Daoy (cell line): ENCODE results near the gene TBCD. TPM values are rescaled to one million over a fixed set of nuclear protein-coding genes. Genes with fewer than 3 reads are reported as not detected.

ENCODE experiments used
- DNase-seq: peaks from one replicate; pipeline ENCODE4 v3.0.0-alpha.2; 2015; ENCODE audit warnings: low read depth
- total RNA-seq: library from RNA; depleted of rRNA; stranded (reverse); fragments of >200 nt; shearing (Covaris generic); gene quantifications from 2 replicates; pipeline ENCODE4 v1.2.3, GENCODE V29; 2014

Gene TBCD
- total RNA-seq, 1 experiment from 2014 or later: 23.0 TPM

GRCh38 chr17:82871056-82871775, 119.4 kb downstream of the TBCD start:
- DNase-seq: no peak

GRCh38 chr17:82871776-82872561, 120.1 kb downstream of the TBCD start:
- DNase-seq: no peak

DNA sequence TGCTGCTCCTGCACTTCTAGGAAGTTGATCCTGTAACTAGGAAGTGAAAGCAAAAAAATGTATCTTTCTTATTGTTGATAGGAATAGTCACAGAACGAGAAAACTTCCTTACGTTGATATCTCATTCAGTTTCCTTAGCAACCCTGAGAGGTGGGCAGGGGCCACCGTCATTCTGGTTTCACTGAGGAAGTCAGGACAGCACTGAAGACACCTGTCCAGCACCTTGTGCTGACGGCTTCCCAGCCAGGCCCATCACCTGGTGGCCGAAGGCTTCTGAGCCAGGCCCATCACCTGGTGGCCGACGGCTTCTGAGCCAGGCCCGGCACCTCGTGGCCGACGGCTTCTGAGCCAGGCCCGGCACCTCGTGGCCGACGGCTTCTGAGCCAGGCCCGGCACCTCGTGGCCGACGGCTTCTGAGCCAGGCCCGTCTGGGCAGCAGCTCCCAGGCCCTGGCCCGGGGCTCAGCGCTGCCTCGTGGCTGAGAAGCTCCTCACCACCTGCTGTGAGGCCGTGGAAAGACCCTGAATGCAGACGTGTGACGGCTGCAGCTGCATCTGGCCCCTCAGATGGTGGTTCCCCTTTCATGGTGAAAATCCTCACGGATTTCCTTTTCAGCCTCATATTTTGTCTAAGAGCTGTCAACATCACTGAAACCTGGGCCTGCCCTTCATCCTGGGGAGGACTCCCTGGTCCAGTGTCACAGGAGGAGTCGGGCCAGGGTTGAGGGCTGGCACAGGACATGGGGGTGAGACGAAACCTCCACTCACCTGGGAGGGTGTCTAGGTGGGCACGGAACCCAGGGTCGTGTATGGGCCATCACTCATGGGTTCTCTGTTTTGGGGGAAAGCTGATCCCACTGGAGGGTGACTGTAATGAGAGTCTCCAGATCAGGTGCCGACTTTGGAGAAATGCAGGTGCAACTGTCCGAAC, 121.0 kb downstream of the TBCD start:
- DNase-seq: no peak

DNA sequence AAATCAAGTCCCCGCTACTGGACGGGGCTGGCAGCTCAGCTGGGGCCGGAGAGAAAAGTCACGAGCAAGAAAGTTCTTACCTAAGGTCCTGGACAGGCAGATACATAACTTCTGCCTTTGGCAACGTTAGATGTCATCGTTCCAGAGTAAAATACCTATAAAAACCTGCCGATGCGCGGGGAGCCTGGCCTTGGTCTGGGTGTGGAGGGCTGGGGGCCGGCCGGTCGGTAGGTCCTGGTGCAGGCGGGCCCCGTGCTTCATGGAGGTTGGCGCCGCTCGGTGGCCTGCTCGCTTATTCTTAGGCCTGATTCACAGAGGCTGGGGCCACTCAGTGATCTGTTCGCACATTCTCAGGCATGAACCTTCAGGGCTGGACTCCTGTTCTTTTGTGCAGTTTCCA, 121.7 kb downstream of the TBCD start:
- DNase-seq: no peak

DNA sequence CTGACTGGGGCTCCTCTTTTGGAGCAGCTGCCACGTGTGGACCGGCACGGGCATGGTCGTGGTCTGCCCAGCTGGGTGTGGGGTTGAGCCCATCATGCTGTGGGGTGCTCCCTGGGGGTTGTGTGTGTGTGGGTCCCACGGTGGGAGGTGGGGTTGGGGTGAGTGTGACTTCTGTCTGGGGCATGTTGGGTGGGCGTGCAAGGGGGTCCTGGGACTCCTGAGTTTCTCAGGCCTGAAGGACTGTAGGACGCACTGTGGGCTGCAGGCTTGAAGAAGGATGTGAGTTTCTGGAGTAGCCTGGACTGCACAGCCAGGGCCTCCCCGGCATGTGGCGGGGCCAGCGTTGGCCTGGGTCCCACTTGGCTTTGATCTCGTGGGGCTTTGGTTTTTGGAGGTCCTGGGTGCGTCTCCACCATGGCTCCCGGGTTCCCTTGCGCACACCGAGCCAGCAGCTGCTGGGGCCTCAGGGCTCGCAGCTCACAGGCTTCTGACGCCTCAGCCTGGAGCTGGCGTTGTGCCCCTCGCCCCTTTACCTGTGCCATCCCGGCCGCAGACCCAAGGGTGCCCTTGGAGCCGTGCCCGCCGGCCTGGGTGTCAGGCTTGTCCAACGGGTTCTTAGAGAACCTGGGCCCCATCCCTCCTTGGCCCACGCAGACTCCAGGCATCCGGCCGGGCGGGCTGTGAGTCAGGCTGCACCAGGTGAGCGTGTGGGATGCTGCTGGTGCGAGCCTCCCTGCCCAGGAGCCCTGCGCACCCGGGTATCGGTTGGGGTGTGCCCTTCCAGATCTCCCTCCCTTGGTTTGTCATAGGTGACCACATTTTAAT, 122.4 kb downstream of the TBCD start:
- no peak for DNase-seq

DNA sequence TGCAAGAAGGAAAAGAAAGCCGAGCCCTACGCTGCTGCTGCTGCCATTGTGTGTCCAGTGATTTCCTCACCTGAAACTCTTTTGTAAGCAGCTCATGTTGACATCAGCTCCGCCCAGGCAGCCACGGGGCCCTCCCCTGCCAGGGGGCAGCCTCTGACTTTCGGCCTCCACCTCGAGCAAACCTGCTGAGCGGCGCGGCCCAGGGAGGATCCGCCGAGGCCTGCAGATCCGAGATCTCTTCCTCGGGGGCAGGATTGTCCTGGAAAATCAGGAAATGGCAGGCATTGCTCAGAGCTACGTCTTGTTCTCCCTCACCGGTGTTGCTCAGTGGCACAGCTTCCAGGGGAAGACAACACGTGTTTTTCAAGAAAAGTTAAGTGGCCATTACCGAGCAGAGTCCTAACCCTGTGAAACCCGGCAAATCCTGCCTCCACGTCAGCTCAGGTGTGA, 123.6 kb downstream of the TBCD start:
- no peak for DNase-seq

- DNase-seq: peak; percentile 65
These were observed 124.3 kb downstream of the TBCD start for GRCh38 chr17:82876149-82876548.

DNA sequence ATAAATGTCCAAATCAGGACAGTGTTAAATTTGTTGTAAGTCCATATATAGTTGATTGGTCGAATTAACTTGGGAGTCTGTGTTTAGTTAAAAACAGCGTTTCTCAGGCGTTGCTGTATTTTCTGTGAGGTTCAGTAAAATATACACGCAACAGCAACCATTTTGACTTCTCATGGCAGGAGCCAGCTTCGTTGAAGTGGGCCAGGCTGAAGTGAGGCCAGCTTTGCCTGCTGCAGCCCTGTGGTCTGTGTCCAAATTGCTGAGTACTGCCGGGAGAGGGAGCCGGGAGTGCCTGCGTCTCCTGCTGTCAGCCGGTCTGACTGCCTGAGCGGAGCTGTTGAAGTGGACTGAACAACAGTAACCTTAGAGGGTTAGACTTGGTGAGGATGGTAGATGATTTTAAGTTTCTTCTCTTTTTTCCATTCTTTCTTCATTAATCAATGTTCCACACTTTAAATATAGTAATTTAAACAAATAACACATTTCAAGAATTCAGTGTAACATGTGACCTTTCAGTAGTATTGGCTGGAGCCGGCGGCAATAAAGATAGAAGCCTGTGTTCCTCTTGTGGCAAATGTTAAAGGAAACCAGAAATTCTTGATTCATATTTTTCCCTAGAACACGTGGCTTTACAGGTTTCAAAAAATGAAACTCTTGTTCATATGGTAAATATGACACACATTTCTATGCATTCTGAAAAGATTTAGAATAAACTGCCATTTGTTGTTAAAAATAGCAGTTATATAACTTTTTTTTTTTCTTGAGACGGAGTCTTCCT, 124.9 kb downstream of the TBCD start:
- peak; percentile 79 for DNase-seq

DNA sequence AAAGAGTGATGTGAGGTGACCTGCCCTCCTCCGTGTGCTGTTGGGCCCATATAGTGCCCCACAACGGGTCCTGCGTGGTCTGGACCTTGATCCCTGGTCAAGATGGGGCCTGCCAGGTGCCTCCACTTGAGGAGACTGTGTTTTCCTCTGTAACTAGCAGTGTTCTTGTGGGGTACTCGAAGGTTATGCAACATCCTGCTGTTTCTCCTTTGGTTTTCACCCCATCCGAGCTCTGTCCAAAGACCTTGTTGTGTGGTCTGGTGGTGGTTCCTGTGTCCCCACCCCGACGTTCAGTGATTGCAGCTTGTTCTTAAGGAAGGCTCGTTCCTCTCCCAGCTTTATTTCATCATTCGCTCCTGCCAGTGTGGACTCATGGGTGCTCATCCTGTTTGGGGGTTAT, 126.7 kb downstream of the TBCD start:
- no peak for DNase-seq

DNA sequence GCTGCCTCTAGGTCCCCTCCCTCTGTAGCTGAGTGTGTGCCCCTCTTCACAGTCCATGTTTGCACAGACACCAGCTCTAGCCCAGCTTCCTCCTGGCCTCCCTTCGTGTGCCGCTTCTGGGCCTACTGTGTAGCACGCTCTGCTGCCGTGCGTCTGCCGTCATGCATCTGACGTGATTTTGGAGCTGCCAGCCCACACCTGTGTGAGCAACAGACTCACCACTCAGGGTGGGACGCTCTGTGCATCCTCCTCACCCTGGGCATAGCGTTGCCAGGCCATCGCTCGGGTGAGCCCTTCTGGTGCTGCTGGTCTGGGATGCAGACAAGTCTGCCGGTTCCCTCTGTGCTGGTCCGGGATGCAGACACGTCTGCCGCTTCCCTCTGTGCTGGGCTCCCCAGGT, 127.4 kb downstream of the TBCD start:
- DNase-seq: no peak

GRCh38 chr17:82880620-82881323, 128.9 kb downstream of the TBCD start:
- DNase-seq: no peak

GRCh38 chr17:82881324-82881823, 129.5 kb downstream of the TBCD start:
- DNase-seq: no peak

GRCh38 chr17:82881900-82882714, 130.2 kb downstream of the TBCD start:
- DNase-seq: no peak

- no peak for DNase-seq
These were observed 131.0 kb downstream of the TBCD start for GRCh38 chr17:82882715-82883418.

GRCh38 chr17:82883419-82884031, 131.7 kb downstream of the TBCD start:
- DNase-seq: no peak

GRCh38 chr17:82884341-82884969, 132.6 kb downstream of the TBCD start:
- DNase-seq: no peak

DNA sequence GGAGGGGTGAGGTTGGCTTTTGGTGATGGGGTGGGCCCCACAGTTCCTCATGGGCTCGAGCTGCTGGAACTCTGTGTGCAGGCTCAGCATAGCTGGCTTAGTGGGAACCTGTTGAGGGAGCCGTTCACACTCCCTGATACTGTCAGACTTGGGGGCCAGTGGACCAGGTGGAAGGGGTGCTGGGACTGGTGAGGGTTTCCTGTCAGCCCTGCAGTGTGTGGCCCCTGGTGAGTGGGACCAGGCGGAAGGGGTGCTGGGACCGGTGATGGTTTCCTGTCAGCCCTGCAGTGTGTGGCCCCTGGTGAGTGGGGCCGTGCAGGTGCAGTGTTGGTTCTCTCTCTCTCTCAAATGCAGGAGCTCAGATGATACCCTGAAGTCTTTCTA, 133.1 kb downstream of the TBCD start:
- no peak for DNase-seq
